Peyer's patch (tissue), 4 donors: ENCODE results near the gene PDSS2.

Experiments used
- CTCF ChIP-seq, 6 experiments: fragments of 450-650 bp in 4 of 6; fragments of 200-600 bp in 2 of 6; sonication (generic) in 1 of 6; IDR thresholded peaks; one replicate each; pipeline ENCODE4 v1.5.1; 2017 to 2019; ENCODE audit warnings: antibody characterized with exemption in 6 of 6, mild to moderate bottlenecking in 3 of 6, moderate library complexity in 1 of 6
- POLR2A ChIP-seq, 2 donors: fragments of 450-650 bp; IDR thresholded peaks; one replicate each; pipeline ENCODE4 v1.5.1; 2017; ENCODE audit warnings: antibody characterized with exemption in 2 of 2, mild to moderate bottlenecking in 2 of 2, moderate library complexity in 2 of 2

GRCh38 chr6:107115695-107116327 lies 343.6 kb downstream of the PDSS2 start:
- TF ChIP-seq CTCF (IDR thresholded peaks at IDR 0.05), result no peak
- no peak for TF ChIP-seq POLR2A (IDR thresholded peaks at IDR 0.05)
